HG03442 (cell line): ENCODE results near the gene TREML4.
A peak's percentile ranks its signal among the peaks of the same experiment; 100 is the strongest.
"Not testable (repeated sequence)": the region's sequence is repeated elsewhere in the genome, so short reads cannot be mapped to it uniquely, and the experiment has no call there.

ENCODE experiments used
- ATAC-seq: cut with Tn5 transposase; IDR thresholded peaks from one replicate; pipeline ENCODE4 v1.9.1; 2021; ENCODE audit warnings: mild to moderate bottlenecking, moderate library complexity; ENCODE audit not compliant: unreplicated experiment

The TREML4 gene

GRCh38 chr6:41228096-41228495 is at the start of gene TREML4:
TSS of gene TREML4 (plus strand) at chr6:41228349. CDS start at chr6:41228428, 79 bp downstream.
- ATAC-seq: no peak

- no peak for ATAC-seq
Measured at GRCh38 chr6:41179163-41179562, 49.0 kb upstream of the TREML4 start.

DNA sequence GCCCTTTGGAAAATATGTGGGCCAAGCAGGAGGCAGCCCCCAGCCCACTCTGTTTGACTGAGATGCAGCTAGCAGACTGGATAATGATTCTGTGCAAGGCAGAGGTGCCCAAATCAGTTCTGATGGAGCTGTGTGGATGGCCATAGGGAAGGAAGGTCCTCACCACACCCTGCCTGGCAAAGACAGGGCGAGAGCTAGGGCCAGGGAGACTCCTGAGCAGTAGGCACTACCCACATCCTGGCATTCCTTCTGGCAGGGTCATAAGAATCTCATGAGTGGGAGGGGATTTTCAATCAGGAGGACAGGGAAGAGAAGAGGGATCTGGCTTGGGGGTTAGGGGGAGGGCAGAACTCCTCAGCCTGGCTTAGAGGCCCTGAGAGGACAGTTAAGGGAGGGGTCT is 46.6 kb upstream of the TREML4 start:
- ATAC-seq: no peak

- no peak for ATAC-seq
Measured at GRCh38 chr6:41182069-41183034, 45.8 kb upstream of the TREML4 start.

DNA sequence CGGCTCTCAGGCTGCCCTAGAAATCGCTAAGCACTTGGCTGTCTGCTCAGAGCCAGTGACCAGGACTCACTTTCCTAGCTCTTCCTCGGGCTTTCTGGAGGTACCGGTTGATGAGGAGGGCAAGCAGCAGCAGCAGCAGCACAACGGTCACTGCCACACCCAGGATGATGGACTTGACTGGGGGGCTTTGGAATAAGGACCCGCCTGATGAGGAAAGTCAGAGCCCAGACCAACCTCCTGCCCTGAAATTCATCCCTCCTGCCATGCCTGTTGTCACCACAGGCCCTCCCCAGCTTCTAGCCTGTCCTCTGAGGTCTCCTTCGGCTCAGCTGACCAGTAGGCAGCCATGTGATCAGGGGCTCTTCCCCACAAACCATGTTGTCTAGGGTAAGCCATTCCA is 43.4 kb upstream of the TREML4 start:
- ATAC-seq: no peak

- no peak for ATAC-seq
Measured at GRCh38 chr6:41186031-41186562, 42.1 kb upstream of the TREML4 start.

- no peak for ATAC-seq
Measured at GRCh38 chr6:41187924-41188886, 39.9 kb upstream of the TREML4 start.

DNA sequence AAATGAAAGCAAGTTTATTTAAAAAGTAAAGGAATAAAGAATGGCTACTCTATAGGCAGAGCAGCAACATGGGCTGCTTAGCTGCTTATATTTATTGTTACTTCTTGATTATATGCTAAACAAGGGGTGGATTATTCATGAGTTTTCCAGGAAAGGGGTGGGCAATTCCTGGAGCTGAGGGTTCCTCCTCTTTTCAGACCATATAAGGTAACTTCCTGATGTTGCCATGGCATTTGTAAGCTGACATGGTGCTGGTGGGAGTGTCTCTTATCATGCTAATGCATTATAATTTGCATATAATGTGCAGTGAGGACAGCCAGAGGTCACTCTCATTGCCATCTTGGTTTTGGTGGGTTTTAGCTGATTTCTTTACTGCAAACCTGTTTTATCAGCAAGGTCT is 39.1 kb upstream of the TREML4 start:
- ATAC-seq: not testable (repeated sequence)

- ATAC-seq: no peak
Measured at GRCh38 chr6:41189967-41190366, 38.2 kb upstream of the TREML4 start.

DNA sequence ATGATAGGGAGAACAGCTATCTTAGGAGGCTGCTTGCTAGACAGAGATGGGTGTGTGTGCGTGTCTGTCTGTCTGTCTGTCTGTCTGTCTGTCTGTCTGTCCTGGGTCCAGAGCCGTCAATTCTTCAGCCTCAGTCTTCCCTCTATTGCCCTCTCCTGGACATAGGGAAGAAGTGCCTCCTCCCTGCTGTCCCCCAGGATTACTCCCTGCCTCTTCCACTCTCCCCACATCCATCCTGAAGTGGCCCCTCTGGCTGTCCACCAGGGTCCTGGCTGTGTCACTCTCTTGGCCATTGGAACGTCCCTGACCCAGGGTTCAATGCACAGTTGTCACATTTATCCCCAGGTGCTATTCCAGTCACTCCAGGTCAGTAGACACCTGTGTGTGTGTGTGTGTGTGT is 37.4 kb upstream of the TREML4 start:
- no peak for ATAC-seq

- ATAC-seq: no peak
Measured at GRCh38 chr6:41191569-41191968, 36.6 kb upstream of the TREML4 start.

DNA sequence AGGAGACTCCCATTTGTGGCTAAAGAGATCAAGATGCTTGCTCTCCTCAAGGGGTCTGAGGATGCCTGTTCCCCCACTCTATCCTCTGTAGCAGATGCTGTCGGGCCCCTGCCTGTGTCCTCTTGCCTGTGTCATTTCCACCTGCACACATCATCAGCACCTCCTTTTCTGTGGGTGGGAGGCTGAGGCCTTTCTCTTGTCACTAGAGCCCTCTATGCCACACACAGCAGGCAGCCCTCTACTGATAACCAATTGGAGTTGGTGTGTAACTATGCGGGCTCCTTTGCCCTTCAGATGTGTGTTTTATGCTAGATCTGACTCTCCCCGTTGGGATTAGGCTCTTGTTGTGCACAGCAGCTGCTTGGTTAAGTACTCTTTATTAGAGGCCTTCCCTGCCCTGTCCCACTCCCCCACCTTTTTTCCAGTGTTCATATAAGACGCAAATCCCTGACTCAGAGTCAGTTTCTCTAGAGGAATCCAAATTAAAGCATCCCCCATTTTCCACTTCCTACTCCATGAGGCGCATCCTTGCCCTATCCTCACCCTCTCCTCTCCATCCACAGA is 34.9 kb upstream of the TREML4 start:
- no peak for ATAC-seq

GRCh38 chr6:41193884-41194283 is 34.3 kb upstream of the TREML4 start:
- ATAC-seq: no peak

DNA sequence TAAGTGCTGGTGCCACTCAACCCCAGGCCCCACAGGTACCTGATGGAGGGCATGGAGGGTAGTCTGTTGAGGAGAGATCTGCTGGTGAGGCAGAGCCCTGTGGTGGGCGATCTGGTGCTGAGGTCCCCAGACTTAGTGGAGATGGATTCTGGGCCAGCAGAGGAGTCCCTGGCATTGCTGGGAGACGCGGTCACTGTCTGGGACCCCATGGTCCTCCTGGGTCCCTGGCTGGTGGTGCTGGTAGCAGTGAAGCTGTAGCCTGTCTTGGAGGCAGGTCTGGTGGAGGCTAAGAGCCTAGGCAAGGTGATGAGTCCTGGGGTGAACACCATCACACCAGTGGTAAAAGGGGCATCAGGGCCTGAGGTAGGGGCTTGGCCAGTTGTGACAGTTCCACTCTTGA is 33.8 kb upstream of the TREML4 start:
- no peak for ATAC-seq

DNA sequence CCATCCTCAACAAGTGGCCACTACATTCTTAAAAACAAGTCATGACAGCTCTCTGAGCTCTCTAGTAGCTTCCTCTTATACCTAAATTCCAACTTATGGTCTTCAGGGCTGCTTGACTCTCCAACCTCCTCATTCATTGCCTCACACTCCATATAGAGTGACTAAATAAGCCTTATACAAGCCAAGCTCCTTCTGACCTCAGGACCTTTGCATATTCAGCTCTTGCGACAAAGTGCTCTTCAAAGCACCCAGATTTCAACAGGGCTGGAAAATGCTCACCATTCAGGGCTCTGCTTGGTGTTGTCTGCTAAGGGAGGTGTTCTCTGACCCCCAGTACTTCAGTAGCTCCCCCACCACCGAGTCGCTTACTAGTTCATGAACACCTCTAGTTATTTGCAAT is 30.9 kb upstream of the TREML4 start:
- no peak for ATAC-seq

- peak; percentile 45 for ATAC-seq
Measured at GRCh38 chr6:41199552-41200246, 28.4 kb upstream of the TREML4 start.

- no peak for ATAC-seq
Measured at GRCh38 chr6:41200296-41200900, 27.8 kb upstream of the TREML4 start.

DNA sequence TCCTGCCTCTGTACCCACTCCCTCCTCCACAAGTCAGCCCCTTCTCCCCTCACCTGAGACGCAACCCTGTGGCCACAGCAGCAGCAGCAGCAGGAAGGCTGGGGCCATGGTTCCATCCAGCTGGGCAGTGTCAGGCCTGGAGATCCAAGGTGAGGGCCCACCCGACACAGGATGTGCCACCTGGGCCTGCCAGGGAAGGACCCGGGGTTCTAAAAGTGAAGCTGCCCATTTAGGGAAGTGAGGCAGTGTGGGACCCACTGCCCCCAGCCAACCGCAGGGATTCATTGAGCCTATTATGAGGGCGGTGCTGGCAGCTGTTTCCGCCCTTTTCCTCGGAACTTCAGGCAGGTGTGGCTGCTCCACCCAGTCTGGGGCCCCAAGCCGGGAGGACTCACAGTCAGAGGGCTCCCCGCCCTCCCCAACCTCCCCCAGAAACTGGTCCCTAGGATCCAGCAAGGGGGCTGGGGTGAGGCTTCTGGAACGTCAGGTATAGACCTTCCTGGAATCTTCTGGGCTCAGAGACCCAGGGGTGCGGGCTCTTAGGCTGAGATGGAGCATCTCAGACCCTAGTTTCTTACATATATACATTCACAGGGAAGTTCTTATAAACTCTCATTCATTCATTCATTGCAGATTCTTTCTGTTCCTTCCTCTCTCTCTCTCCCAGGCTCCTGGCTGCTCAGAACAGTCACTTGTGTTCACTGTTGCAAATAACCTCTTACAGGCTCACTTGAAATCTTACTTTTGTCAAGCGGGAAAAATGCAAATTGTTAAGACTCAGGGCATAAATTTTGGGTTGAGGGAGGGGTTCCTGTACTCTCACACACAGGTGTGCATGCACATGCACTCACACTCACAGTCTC is 27.0 kb upstream of the TREML4 start, which contains the start of gene TREML2:
TSS of gene TREML2 (minus strand) at position 249 of the 863 bp plus-strand sequence. CDS start at position 108, 141 bp downstream.
- ATAC-seq: no peak

GRCh38 chr6:41201764-41202173 is 26.4 kb upstream of the TREML4 start:
- no peak for ATAC-seq
